Activated naive CD8-positive, alpha-beta T cell treated with anti-CD3 and anti-CD28 coated beads for 36 hours (primary cell): Measurements from ENCODE around the gene A1BG. TPM values are rescaled to one million over a fixed set of nuclear protein-coding genes. Genes with fewer than 3 reads are reported as not detected.
"Not testable (repeated sequence)": the region's sequence is repeated elsewhere in the genome, so short reads cannot be mapped to it uniquely, and the experiment has no call there.

Experiments
- DNase-seq: peaks from one replicate; pipeline ENCODE4 v3.0.0; 2021
- H3K27ac Mint-ChIP-seq: one replicate; pipeline ENCODE4 v1.8.0; 2022; ENCODE audit warnings: mild to moderate bottlenecking, moderate library complexity, mixed read lengths
- H3K27me3 Mint-ChIP-seq: one replicate; pipeline ENCODE4 v1.8.0; 2022; ENCODE audit warnings: mild to moderate bottlenecking, mixed read lengths
- H3K36me3 Mint-ChIP-seq: one replicate; pipeline ENCODE4 v1.8.0; 2021; ENCODE audit warnings: mild to moderate bottlenecking, mixed read lengths
- H3K4me1 Mint-ChIP-seq: one replicate; pipeline ENCODE4 v1.8.0; 2021; ENCODE audit warnings: mixed read lengths
- H3K4me3 Mint-ChIP-seq: one replicate; pipeline ENCODE4 v1.8.0; 2022; ENCODE audit warnings: mild to moderate bottlenecking, moderate library complexity, mixed read lengths
- H3K9me3 Mint-ChIP-seq: one replicate; pipeline ENCODE4 v1.8.0; 2022; ENCODE audit warnings: mixed read lengths
- total RNA-seq, 2 experiments: library from RNA; stranded (reverse); gene quantifications; one replicate each; pipeline ENCODE4 v1.2.3, GENCODE V29; 2021

The A1BG gene
- total RNA-seq, 2 experiments from 2014 or later, result 18.7 to 23.2 TPM

DNA sequence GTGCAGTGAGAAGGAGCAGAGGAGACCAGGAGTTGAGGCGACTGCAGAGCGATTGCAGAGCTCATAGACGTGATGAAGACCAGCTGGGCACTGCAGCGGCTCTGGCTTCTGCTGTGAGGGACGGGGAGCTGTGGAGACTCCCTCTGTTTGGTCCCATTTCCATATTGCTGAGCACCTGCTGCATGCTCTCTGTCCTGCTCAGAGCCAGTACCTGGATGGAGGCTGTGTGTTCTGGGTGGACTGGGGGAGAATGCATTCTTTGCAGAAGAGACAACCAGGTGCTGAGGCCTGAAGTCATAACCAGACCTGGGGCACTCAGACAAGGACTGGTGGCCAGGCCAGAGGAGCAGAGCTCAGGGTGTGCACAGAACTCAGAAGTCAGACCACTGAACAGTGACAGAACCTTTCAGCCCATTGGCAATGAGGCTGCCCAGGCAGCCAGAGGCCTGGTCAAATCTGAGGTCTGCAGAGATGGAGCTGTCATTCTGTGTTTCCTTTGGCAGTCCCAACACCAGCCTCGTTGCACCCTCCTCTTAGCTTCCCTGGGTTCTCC lies 1.3 kb upstream of the A1BG start:
- H3K4me1 Mint-ChIP-seq, result peaks cover 14% of the 10 kb centered on the region
- H3K36me3 Mint-ChIP-seq, result peaks cover 20% of the 10 kb centered on the region
- no peak for DNase-seq
- H3K4me3 Mint-ChIP-seq, result no peak overlapping the region
- no peaks in the 10 kb centered on the region for H3K27me3 Mint-ChIP-seq
- H3K27ac Mint-ChIP-seq, result no peak overlapping the region
- no peaks in the 10 kb centered on the region for H3K9me3 Mint-ChIP-seq

DNA sequence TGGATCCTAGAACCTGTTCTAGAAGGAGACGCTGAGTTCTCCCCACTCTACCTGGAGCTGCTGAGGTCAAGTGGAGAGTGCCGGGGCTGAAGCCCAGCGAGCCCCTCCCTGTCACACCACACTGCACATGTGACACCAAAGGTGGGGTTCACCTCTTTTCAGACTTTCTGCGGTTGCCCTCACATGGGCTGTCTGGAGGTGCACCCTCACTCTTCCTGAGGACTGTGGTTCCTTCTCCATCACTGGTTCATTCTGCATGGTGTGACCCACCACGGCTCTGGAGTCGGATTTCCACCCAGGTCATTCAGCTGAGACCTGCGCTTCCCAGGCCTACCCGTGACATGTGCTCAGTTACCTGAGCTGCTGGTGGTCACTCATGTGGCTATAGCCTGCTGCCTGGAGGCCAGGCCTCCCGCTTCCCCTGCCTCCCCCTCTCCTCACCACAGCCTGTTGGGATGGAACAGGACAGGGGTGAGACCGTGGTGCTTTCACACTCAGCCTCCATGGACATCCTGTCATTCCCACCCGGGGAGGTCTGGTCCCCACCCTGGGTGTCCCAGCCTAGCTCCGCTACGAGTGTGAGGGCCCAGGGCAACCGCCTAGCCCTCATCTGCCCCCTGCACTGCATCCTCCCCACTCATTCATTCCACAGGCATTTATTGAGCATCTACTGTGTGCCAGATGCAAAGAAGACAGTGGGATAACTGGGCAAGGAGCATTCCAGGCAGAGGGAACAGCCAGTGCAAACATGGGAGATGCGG lies 605 bp upstream of the A1BG start:
- no peaks in the 10 kb centered on the region for H3K27me3 Mint-ChIP-seq
- no peak overlapping the region for H3K4me3 Mint-ChIP-seq
- no peak for DNase-seq
- H3K27ac Mint-ChIP-seq, result no peak overlapping the region
- H3K4me1 Mint-ChIP-seq, result peaks cover 21% of the 10 kb centered on the region
- peaks cover 24% of the 10 kb centered on the region for H3K36me3 Mint-ChIP-seq
- no peaks in the 10 kb centered on the region for H3K9me3 Mint-ChIP-seq

DNA sequence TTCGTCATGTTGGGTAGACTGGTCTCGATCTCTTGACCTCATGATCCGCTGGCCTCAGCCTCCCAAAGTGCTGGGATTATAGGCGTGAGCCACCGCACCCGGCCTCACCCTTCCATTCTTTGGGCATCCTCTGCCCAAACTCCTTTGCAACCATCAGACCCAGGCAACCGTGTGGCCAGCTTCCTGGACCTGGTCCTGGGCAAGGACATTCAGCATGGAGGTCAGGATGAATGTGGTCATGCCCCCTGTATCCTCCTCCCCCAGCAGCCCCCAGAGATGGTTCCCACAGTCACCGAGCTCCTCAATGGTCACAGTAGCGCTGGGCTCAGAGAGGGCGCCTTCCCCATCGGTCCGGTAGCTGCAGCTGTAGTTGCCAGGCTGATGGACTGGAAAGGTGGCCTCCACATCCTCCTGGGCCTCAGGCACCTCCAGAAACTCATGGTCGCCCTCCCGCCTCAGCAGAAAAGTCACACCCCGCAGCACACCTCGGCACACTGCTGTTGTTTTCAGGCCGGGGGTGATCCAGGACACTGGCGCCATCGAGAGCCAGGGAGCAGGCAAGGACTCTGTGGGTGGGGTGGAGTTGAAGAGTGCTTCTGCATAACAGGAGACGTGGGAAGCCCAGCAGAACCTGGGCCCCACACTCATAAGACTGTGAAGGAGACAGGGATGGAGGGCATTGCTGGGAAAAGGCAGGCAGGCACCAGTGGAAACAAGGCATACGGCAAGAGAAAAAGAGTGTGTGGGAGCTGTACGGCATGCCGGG lies 1.1 kb downstream of the A1BG start:
- H3K27ac Mint-ChIP-seq, result no peak overlapping the region
- H3K4me3 Mint-ChIP-seq, result no peak overlapping the region
- no peak for DNase-seq
- H3K27me3 Mint-ChIP-seq, result no peaks in the 10 kb centered on the region
- peaks cover 22% of the 10 kb centered on the region for H3K4me1 Mint-ChIP-seq
- no peaks in the 10 kb centered on the region for H3K9me3 Mint-ChIP-seq
- H3K36me3 Mint-ChIP-seq, result peaks cover 24% of the 10 kb centered on the region

DNA sequence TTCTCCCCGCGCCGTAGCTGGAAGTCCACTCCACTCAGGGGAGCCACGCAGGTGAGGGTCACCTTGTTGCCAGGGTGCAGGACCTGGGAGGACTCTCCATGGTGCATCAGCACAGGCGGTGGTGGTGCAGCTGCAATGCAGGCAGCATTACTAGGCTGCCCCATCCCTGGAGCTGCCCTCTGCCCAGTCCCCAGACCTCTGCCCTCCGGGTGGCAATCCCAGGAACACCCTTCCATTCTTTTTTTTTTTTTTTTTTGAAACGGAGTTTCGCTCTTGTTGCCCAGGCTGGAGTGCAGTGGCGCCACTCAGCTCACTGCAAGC lies 1.8 kb downstream of the A1BG start:
- Mint-ChIP-seq H3K9me3 (no peaks in the 10 kb centered on the region), H3K36me3 (peaks cover 24% of the 10 kb centered on the region), H3K27ac (no peak overlapping the region), H3K4me3 (no peak overlapping the region), H3K4me1 (peaks cover 25% of the 10 kb centered on the region), H3K27me3 (no peaks in the 10 kb centered on the region)
- no peak for DNase-seq

DNA sequence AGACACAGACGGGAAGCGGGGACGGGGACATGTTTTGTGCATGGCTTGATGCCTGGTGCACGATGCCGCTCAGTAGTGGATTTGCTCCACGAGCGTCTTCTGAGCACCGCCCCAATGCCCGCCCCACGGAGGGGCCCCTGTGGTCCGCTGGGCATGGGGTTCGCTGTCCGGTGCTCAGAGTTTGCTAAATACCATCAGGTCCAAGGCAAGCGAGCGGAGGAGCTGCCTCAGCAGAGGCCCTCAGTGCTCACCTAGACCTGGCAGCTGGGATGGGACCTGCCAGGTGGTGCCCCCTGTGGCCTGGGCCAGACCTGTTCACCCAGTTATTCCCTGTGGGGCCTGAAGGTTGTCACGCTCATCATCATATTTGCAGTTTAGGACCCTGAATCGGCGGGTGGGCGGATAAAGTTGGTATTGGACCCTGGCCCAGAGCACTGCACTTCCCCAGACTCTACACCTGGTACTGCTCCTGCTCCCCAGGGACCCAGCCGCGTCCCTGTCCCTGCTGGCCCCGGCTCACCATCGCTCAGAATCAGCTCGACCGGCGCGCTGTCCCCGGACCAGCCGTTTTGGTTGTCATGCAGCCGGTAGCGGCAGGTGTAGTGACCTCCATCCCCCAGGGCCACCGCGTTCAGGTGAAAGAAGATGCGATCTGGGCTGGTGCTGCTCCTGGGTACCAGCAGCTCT lies 2.3 kb downstream of the A1BG start:
- no peak overlapping the region for H3K27ac Mint-ChIP-seq
- peaks cover 27% of the 10 kb centered on the region for H3K4me1 Mint-ChIP-seq
- H3K4me3 Mint-ChIP-seq, result no peak overlapping the region
- H3K27me3 Mint-ChIP-seq, result no peaks in the 10 kb centered on the region
- no peak for DNase-seq
- H3K36me3 Mint-ChIP-seq, result peaks cover 24% of the 10 kb centered on the region
- H3K9me3 Mint-ChIP-seq, result no peaks in the 10 kb centered on the region

DNA sequence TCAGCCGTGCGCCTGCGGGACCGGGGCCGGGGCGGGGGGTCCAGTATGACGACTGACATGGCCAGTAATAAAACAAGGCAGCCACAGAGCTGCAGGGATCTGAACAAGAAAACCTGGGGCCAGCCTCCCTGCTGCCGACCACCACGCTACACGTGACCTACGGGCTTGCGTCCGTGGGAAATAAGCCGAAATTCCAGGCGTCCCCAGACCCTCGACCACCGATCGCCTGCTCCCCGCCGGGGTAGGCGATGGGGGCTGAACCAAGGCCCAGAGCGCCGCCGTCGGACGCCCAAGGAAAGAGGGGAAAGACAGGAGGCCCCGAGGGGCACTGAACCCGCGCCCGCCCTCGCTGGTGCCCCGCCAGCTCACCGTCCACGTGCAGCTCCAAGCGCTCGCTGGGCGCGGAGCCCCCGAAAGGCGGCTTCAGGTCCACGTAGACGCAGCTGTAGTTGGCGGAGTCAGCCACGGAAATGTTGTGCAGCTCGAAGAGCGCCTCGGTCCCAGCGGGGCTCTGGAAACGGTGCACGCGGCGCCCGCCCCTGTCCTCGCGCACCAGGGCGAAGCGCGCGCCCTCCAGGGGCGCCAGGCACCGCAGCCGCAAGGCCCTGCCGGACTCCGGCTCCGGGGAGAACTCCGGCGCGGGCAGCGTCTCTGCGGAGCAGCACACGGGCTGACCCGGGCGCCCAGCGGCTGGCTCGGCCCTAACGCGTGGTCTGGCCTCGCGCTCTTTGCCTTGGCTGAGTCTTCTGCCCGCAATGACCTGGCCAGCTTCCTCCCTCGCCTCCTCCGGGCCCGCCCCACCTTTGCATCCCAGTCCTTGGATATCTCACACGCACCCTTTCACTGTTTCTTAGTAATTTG lies 3.1 kb downstream of the A1BG start:
- peak overlapping the region; percentile 45 for H3K4me3 Mint-ChIP-seq
- no peak for DNase-seq
- no peaks in the 10 kb centered on the region for H3K27me3 Mint-ChIP-seq
- H3K9me3 Mint-ChIP-seq, result no peaks in the 10 kb centered on the region
- H3K36me3 Mint-ChIP-seq, result peaks cover 28% of the 10 kb centered on the region
- H3K27ac Mint-ChIP-seq, result no peak overlapping the region
- H3K4me1 Mint-ChIP-seq, result peaks cover 29% of the 10 kb centered on the region

DNA sequence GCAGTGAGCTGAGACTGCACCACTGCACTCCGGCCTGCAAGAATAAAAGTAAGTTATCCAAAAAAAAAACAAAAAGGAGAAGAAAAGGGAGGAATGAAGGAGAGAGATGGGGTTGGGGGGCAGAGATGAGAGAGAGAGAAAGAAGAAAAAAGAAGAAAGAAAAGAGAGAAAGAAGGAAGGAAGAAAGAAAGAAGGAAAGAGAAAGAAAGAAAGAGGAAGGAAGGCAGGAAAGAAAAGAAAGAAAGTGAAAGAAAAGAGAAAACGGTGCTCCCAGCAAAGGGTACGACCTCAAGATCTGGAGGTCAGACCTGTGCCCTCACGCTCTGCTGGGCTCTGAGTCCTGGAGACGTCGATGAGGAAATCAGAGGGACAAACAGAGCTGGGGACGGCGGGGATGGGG lies 3.7 kb downstream of the A1BG start:
- Mint-ChIP-seq H3K9me3 (no peaks in the 10 kb centered on the region), H3K4me3 (peak overlapping the region; percentile 45), H3K36me3 (peaks cover 33% of the 10 kb centered on the region), H3K4me1 (peaks cover 29% of the 10 kb centered on the region), H3K27ac (peak overlapping the region; percentile 52), H3K27me3 (no peaks in the 10 kb centered on the region)
- DNase-seq, result no peak

DNA sequence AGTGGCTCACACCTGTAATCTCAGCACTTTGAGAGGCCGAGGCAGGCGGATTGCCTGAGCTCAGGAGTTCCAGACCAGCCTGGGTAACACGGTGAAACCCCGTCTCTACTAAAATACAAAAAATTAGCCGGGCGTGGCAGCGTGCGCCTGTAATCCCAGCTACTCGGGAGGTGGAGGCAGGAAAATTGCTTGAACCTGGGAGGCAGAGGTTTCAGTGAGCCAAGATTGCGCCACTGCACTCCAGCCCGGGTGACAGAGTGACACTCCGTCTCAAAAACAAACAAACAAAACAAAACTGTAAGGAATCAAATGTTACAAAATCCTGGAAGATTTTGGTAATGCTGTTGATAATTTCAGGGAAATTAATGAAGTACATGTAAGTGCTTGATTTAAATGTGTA lies 5.2 kb downstream of the A1BG start:
- Mint-ChIP-seq H3K4me3 (peak overlapping the region; percentile 97), H3K4me1 (peaks cover 29% of the 10 kb centered on the region), H3K27ac (peak overlapping the region; percentile 90), H3K36me3 (peaks cover 33% of the 10 kb centered on the region)
- not testable (repeated sequence) for H3K9me3 Mint-ChIP-seq, DNase-seq, H3K27me3 Mint-ChIP-seq

DNA sequence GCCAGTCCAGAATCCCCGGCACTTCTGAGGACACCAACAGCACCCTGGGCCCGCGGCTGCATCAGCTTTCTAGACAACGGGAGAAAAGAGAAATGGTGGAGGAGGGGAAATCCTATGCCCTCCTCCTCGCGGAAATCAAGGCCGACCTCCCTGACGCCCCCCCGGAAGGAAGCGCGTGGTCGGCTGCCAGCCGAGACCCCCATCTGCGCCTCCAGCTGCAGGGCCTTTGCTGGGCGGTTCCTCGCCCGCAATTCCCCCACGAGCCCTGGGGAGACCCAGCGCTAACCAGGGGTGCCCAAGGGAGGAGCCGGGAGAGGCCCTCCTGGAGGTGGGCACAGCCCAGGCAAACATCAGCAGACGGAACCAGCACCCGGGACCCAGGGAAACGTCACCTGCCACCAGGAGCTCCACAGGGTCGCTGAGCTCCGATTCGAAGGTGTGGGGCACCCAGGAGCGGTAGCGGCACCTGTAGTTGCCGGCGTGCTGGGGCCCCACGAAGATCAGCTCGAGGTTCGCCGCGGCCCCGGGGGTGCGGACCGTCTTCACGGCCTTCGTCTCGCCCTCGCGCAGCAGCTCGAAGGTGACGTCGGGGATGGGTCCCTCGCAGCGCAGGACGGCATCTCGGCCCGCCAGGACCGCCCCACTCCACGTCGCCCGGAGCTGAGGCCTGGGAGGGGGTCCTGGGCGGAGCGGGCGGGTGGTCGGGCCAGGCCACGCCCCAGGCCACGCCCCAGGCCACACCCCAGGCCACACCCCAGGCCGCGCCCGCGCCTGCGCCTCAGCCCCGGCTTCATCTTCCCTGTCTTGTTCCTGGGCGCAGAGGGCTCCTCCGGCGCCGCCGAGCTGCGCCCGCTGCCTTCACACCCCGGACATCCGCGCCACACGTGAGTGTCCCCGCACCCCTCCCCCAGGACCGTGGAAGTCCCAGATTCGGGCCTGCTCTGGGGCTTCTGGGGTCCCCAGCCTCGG lies 6.0 kb downstream of the A1BG start:
- Mint-ChIP-seq H3K4me3 (peak overlapping the region; percentile 97), H3K36me3 (peaks cover 31% of the 10 kb centered on the region), H3K27ac (peak overlapping the region; percentile 90), H3K9me3 (no peaks in the 10 kb centered on the region), H3K27me3 (no peaks in the 10 kb centered on the region), H3K4me1 (peaks cover 29% of the 10 kb centered on the region)
- DNase-seq, result peak; percentile 80

DNA sequence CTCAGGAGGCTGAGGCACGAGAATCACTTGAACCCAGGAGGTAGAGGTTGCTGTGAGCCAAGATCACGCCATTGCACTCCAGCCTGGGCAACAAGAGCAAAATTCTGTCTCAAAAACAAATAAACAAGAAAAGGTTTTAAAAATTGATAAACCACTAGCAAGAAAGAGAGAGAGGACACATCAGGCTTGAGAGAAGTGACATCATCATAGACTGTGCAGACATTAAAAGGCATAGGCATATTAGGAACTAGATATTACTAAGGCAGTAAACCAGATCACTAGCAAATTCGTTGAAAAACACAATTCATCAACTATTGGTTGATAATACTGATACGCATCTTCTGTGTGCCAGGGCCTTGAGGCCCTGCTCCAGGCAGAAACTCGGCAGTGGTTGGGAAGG lies 7.7 kb downstream of the A1BG start:
- H3K9me3 Mint-ChIP-seq, result no peaks in the 10 kb centered on the region
- H3K4me1 Mint-ChIP-seq, result peaks cover 30% of the 10 kb centered on the region
- H3K4me3 Mint-ChIP-seq, result peak overlapping the region; percentile 87
- peaks cover 20% of the 10 kb centered on the region for H3K36me3 Mint-ChIP-seq
- peak overlapping the region; percentile 22 for H3K27ac Mint-ChIP-seq
- no peak for DNase-seq
- H3K27me3 Mint-ChIP-seq, result no peaks in the 10 kb centered on the region

DNA sequence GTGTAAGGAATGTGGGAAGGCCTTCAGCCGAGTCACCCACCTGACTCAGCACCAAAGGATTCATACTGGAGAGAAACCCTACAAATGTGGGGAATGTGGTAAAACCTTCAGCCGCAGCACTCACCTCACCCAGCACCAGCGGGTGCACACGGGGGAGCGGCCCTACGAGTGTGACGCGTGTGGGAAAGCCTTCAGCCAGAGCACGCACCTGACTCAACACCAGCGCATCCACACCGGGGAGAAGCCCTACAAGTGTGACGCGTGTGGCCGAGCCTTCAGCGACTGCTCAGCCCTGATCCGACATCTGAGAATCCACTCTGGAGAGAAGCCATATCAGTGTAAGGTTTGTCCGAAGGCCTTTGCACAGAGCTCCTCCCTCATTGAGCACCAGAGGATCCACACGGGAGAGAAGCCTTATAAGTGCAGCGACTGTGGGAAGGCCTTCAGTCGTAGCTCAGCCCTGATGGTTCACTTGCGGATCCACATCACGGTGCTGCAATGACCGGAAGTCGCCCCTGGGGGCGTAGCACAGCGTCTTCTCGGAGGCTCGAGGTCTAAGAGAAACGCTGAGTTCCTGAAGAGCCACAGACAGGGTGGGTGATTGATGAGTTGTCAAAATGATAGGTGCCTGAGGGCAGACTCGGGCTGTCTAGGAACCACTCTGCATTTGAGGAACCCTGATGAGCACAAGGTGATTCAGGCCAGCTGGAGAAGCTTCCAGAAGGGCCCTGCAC lies 14.3 kb downstream of the A1BG start:
- no peak for DNase-seq
- Mint-ChIP-seq H3K9me3 (no peaks in the 10 kb centered on the region), H3K4me3 (no peak overlapping the region), H3K4me1 (peaks cover 8% of the 10 kb centered on the region), H3K27me3 (no peaks in the 10 kb centered on the region), H3K36me3 (peaks cover 27% of the 10 kb centered on the region), H3K27ac (no peak overlapping the region)

DNA sequence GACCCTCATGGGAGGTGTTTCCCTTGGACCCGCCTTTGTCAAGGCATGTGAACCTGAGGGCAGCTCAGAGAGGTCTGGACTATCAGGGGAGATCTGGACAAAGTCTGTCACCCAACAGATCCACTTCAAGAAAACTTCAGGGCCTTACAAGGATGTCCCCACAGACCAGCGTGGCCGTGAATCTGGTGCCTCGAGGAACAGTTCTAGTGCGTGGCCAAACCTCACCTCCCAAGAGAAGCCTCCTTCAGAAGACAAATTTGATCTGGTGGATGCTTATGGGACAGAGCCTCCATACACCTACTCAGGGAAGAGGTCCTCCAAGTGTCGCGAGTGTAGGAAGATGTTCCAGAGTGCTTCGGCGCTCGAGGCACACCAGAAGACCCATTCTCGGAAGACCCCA lies 15.0 kb downstream of the A1BG start:
- H3K9me3 Mint-ChIP-seq, result no peaks in the 10 kb centered on the region
- H3K27ac Mint-ChIP-seq, result no peak overlapping the region
- peaks cover 27% of the 10 kb centered on the region for H3K36me3 Mint-ChIP-seq
- no peak for DNase-seq
- no peaks in the 10 kb centered on the region for H3K27me3 Mint-ChIP-seq
- H3K4me3 Mint-ChIP-seq, result no peak overlapping the region
- H3K4me1 Mint-ChIP-seq, result peaks cover 8% of the 10 kb centered on the region

DNA sequence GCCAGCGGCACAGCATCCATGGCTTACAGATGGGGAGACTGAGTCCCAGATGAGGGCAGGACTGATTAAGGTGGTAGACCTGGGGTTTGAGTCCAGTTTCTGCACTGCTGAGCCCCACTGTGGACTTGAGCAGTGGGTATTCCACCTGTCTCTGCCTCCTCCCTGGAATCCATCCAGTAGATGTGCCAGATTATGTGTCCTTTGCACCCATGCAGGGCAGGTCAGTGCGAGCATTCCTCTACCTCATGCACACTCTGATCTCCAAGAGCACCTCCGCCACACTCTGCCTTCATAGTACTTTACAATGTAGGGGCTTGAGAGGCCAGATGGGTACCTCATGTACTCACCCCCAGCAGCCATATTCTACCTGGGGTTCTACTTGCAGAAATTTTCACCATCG lies 16.5 kb downstream of the A1BG start:
- H3K4me3 Mint-ChIP-seq, result no peak overlapping the region
- H3K36me3 Mint-ChIP-seq, result peaks cover 25% of the 10 kb centered on the region
- no peaks in the 10 kb centered on the region for H3K27me3 Mint-ChIP-seq
- H3K27ac Mint-ChIP-seq, result no peak overlapping the region
- no peak for DNase-seq
- H3K9me3 Mint-ChIP-seq, result no peaks in the 10 kb centered on the region
- peaks cover 8% of the 10 kb centered on the region for H3K4me1 Mint-ChIP-seq
